IMR-90 (cell line): Measurements from ENCODE around the gene ADAMTS12. TPM values are rescaled to one million over a fixed set of nuclear protein-coding genes. Genes with fewer than 3 reads are reported as not detected.

Source experiments
- ATAC-seq: fragments of 200-7000 bp; cut with Tn5 transposase; 2 replicates; pipeline ENCODE4 v1.9.1; 2020; ENCODE audit warnings: low read depth, mild to moderate bottlenecking, moderate library complexity
- BruUV-seq: library from RNA; stranded (reverse); fragments of 400-500 nt; replicated peaks from 2 replicates; lab custom pipeline; 2021; lab: Mats Ljungman, UMichigan
- CTCF ChIA-PET: fragments of 300-600 bp; formaldehyde crosslinking; extraction: SDS; loops from one replicate; lab custom pipeline; 2021; ENCODE audit warnings: antibody characterized with exemption; lab: Yijun Ruan, JAX
- POLR2A ChIA-PET: fragments of 300-600 bp; sonication (Branson Sonifier 250); formaldehyde crosslinking; loops from one replicate; lab custom pipeline; 2022; ENCODE audit warnings: antibody characterized with exemption; ENCODE audit not compliant: unreplicated experiment; lab: Charles Lee
- DNase-seq: peaks from one replicate; pipeline ENCODE4 v3.0.0; 2013
- H2AFZ ChIP-seq: replicated peaks from 2 replicates; pipeline ENCODE3; 2013; ENCODE audit warnings: low read length, mild to moderate bottlenecking; ENCODE audit not compliant: poor library complexity
- H2AK5ac ChIP-seq: 2 replicates; pipeline ENCODE4 v1.6.1; 2013; ENCODE audit warnings: low read depth, low read length, inconsistent platforms
- H2AK9ac ChIP-seq: replicated peaks from 2 replicates; pipeline ENCODE3; 2013; ENCODE audit warnings: mild to moderate bottlenecking, low read depth, low read length, moderate library complexity; ENCODE audit not compliant: poor library complexity
- H2BK120ac ChIP-seq: 2 replicates; pipeline ENCODE4 v1.6.1; 2013; ENCODE audit warnings: low read depth, low read length, inconsistent platforms
- H2BK15ac ChIP-seq: 3 replicates; pipeline ENCODE4 v1.6.1; 2013; ENCODE audit warnings: low read depth, low read length, inconsistent platforms
- H2BK20ac ChIP-seq: 2 replicates; pipeline ENCODE4 v1.6.1; 2013; ENCODE audit warnings: low read depth, mild to moderate bottlenecking, inconsistent platforms, low read length, moderate library complexity
- H2BK5ac ChIP-seq: 2 replicates; pipeline ENCODE4 v1.6.1; 2013; ENCODE audit warnings: mild to moderate bottlenecking, low read depth, low read length, inconsistent platforms; ENCODE audit not compliant: poor library complexity, severe bottlenecking
- H3K14ac ChIP-seq: replicated peaks from 2 replicates; pipeline ENCODE4 v1.6.1; 2013; ENCODE audit warnings: low read depth, low read length, inconsistent platforms
- H3K18ac ChIP-seq: 2 replicates; pipeline ENCODE4 v1.6.1; 2013; ENCODE audit warnings: low read depth, low read length, control low read depth
- H3K23ac ChIP-seq: 2 replicates; pipeline ENCODE4 v1.6.1; 2013; ENCODE audit warnings: low read depth, low read length, inconsistent platforms
- H3K27ac ChIP-seq: 2 replicates; pipeline ENCODE4 v1.5.1; 2013; ENCODE audit warnings: mild to moderate bottlenecking, control low read depth, low read length; ENCODE audit not compliant: insufficient read depth
- H3K27me3 ChIP-seq: 2 replicates; pipeline ENCODE4 v1.6.1; 2013; ENCODE audit warnings: low read length; ENCODE audit not compliant: control insufficient read depth, insufficient read depth
- H3K36me3 ChIP-seq: 2 replicates; pipeline ENCODE4 v1.6.1; 2013; ENCODE audit warnings: low read length, mixed read lengths; ENCODE audit not compliant: control insufficient read depth, insufficient read depth
- H3K4ac ChIP-seq: 2 replicates; pipeline ENCODE4 v1.6.1; 2013; ENCODE audit warnings: low read depth, low read length, inconsistent platforms
- H3K4me1 ChIP-seq: 2 replicates; pipeline ENCODE4 v1.6.1; 2013; ENCODE audit warnings: low read length, mixed read lengths; ENCODE audit not compliant: control insufficient read depth, insufficient read depth
- H3K4me2 ChIP-seq: 2 replicates; pipeline ENCODE4 v1.6.1; 2013; ENCODE audit warnings: low read depth, mild to moderate bottlenecking, control low read depth, low read length, moderate library complexity
- H3K4me3 ChIP-seq: 2 replicates; pipeline ENCODE4 v1.5.1; 2013; ENCODE audit warnings: low read depth, mild to moderate bottlenecking, control low read depth, low read length, moderate library complexity; ENCODE audit not compliant: insufficient read depth
- H3K56ac ChIP-seq: 2 replicates; pipeline ENCODE4 v1.6.1; 2013; ENCODE audit warnings: low read length, inconsistent platforms; ENCODE audit not compliant: insufficient read depth; ENCODE audit errors: extremely low read depth
- H3K79me1 ChIP-seq, 2 experiments: 2 replicates each; pipeline ENCODE4 v1.6.1; 2013; ENCODE audit warnings: low read length in 2 of 2, inconsistent platforms in 1 of 2, low read depth in 1 of 2
- H3K9ac ChIP-seq: 2 replicates; pipeline ENCODE4 v1.6.1; 2013; ENCODE audit warnings: low read depth, low read length, control low read depth
- H3K9me1 ChIP-seq: 2 replicates; pipeline ENCODE4 v1.6.1; 2013; ENCODE audit warnings: low read length, inconsistent platforms; ENCODE audit not compliant: insufficient read depth
- H3K9me3 ChIP-seq: 2 replicates; pipeline ENCODE4 v1.6.1; 2013; ENCODE audit warnings: low read length; ENCODE audit not compliant: control insufficient read depth, insufficient read depth
- H4K20me1 ChIP-seq: 2 replicates; pipeline ENCODE4 v1.6.1; 2013; ENCODE audit warnings: low read length, inconsistent platforms; ENCODE audit not compliant: insufficient read depth
- H4K5ac ChIP-seq: 2 replicates; pipeline ENCODE4 v1.6.1; 2013; ENCODE audit warnings: mild to moderate bottlenecking, low read depth, low read length, control low read depth
- H4K8ac ChIP-seq, 2 experiments: 2 replicates each; pipeline ENCODE4 v1.6.1; 2013; ENCODE audit warnings: low read depth in 2 of 2, low read length in 2 of 2, control low read depth in 1 of 2, inconsistent platforms in 1 of 2
- H4K91ac ChIP-seq: 2 replicates; pipeline ENCODE4 v1.6.1; 2013; ENCODE audit warnings: low read depth, low read length, inconsistent platforms; ENCODE audit not compliant: insufficient read depth
- ELK1 ChIP-seq: fragments of 150-350 bp; IDR thresholded peaks from 2 replicates; pipeline ENCODE4 v1.6.1; 2016; ENCODE audit warnings: low read depth, mild to moderate bottlenecking, low read length, moderate library complexity, borderline replicate concordance
- MAFK ChIP-seq: IDR thresholded peaks from 2 replicates; pipeline ENCODE4 v1.6.1; 2012; ENCODE audit warnings: low read depth, low read length, improper control_type of control experiment
- MAZ ChIP-seq: IDR thresholded peaks from 2 replicates; pipeline ENCODE4 v1.6.1; 2012; ENCODE audit warnings: low read depth, mild to moderate bottlenecking, low read length, improper control_type of control experiment, moderate library complexity, borderline replicate concordance
- NFE2L2 ChIP-seq: fragments of 150-350 bp; IDR thresholded peaks from 2 replicates; pipeline ENCODE4 v1.6.1; 2016; ENCODE audit warnings: low read depth, mild to moderate bottlenecking, low read length
- POLR2A ChIP-seq: IDR thresholded peaks from 2 replicates; pipeline ENCODE4 v1.6.1; 2012; ENCODE audit warnings: mild to moderate bottlenecking, low read depth, low read length
- RCOR1 ChIP-seq: IDR thresholded peaks from 2 replicates; pipeline ENCODE4 v1.6.1; 2012; ENCODE audit warnings: mild to moderate bottlenecking, low read length, improper control_type of control experiment; ENCODE audit not compliant: insufficient replicate concordance
- SMC3 ChIP-seq: fragments of 150-350 bp; IDR thresholded peaks from 2 replicates; pipeline ENCODE4 v1.6.1; 2016; ENCODE audit warnings: low read depth, mild to moderate bottlenecking, antibody characterized with exemption, low read length, moderate library complexity
- USF2 ChIP-seq: fragments of 150-350 bp; IDR thresholded peaks from 2 replicates; pipeline ENCODE4 v1.6.1; 2017; ENCODE audit warnings: mild to moderate bottlenecking, antibody characterized with exemption, low read length, low read depth
- WGBS, 2 experiments: methylation state at CpG; one replicate each; pipeline versions ENCODE4 v1.1.5 to v1.1.7; 2013; ENCODE audit warnings: missing lambda C conversion rate in 2 of 2; ENCODE audit not compliant: insufficient read length in 1 of 2; ENCODE audit errors: extremely low coverage in 2 of 2; 5-methylcytosine and 5-hydroxymethylcytosine counted together
- dilution Hi-C: fragments of 300-500 bp; cut with HindIII; formaldehyde crosslinking; loops from one replicate; pipeline ENCODE4 v1.14.3; 2018; ENCODE audit warnings: low sequenced_read_pairs; ENCODE audit not compliant: unreplicated experiment
- in situ Hi-C: fragments of 300-500 bp; cut with MboI; formaldehyde crosslinking; loops from 3 replicates; pipeline ENCODE4 v1.14.3; 2019; ENCODE audit warnings: low sequenced_read_pairs, inconsistent platforms, mixed read lengths
- intact Hi-C: fragments of 100-400 bp; cut with micrococcal nuclease; formaldehyde crosslinking; loops from 2 replicates; pipeline ENCODE4 v1.10.0; 2022
- polyA plus RNA-seq, 3 experiments: library from polyadenylated mRNA; depleted of rRNA; stranded (reverse); fragments of >200 nt; gene quantifications; 2 replicates each; pipeline ENCODE4 v1.2.3, GENCODE V29; 2012; ENCODE audit warnings: low replicate concordance in 1 of 3
- total RNA-seq: library from RNA; depleted of rRNA; stranded (reverse); fragments of >200 nt; gene quantifications from 2 replicates; pipeline ENCODE4 v1.2.3, GENCODE V29; 2012

Gene ADAMTS12
- total and polyA plus RNA-seq, 2 of the 4 experiments (the other 2 are of a cell fraction): 27.3 to 51.3 TPM

- intact Hi-C loops: no loop called here
- Histone ChIP-seq H4K5ac (no peak overlapping the region), H3K4me3 (no peak overlapping the region), H3K27me3 (no peaks in the 10 kb centered on the region), H3K4ac (no peak overlapping the region), H2BK120ac (no peak overlapping the region), H3K9ac (no peak overlapping the region), H4K8ac (no peak overlapping the region), H3K23ac (no peak overlapping the region), H4K91ac (no peak overlapping the region), H3K4me1 (no peaks in the 10 kb centered on the region; the same call in 1 of the 2 replicates), H2BK15ac (no peak overlapping the region), H3K36me3 (peaks cover 1% of the 10 kb centered on the region; the same call in 1 of the 2 replicates), H3K18ac (no peak overlapping the region), H3K79me1 (no peaks in the 10 kb centered on the region), H3K9me3 (no peaks in the 10 kb centered on the region), H2AK5ac (no peak overlapping the region), H2AK9ac (no peak overlapping the region), H2AFZ (no peak overlapping the region), H4K20me1 (no peaks in the 10 kb centered on the region), H2BK5ac (no peak overlapping the region), H3K14ac (no peak overlapping the region), H2BK20ac (no peak overlapping the region), H3K9me1 (peaks cover 3% of the 10 kb centered on the region; the same call in 1 of the 2 replicates), H3K4me2 (no peak overlapping the region), H3K56ac (no peak overlapping the region), H3K27ac (no peak overlapping the region)
- BruUV-seq: no TSS peak
- in situ Hi-C loops: no loop called here
- ChIA-PET CTCF (no interaction called here), POLR2A (no interaction called here)
- ATAC-seq: no peak
- no CpG with 5 or more reads among the region's 3 CpGs for WGBS, 2 experiments
- DNase-seq: no peak
- dilution Hi-C loops: no loop called here
- TF ChIP-seq USF2 (no peak), POLR2A (no peak), ELK1 (no peak), MAZ (no peak), MAFK (no peak), SMC3 (no peak), NFE2L2 (no peak), RCOR1 (no peak)
Measured at GRCh38 chr5:33675958-33676464, 215.8 kb downstream of the ADAMTS12 start.
